ENCODE data around the gene C4orf17. TPM values are rescaled to one million over a fixed set of nuclear protein-coding genes. Genes with fewer than 3 reads are reported as not detected.

C4orf17 gene
- total RNA-seq, 4 donors from 2014 or later = not detected

DNA sequence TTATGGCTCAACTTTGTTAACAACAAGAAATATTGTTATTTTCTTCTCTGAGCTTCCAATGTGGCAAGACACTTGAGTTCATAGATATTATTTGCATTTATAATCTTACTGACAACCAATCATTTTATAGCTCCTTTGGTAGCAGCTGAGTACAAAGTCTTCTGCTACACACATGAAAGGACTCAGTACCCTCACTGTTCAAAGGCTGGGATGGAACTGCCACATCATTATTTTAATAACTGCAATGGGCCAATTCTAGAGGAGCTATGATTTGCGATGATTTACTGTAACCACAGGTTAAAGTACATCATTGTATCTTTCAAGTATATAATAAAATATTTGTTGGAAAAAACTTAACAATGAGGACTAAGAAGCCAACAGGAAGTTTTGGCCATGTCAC lies 74.7 kb downstream of the C4orf17 start:
- DNase-seq (ENCODE audit: low spot score in 2 of 2) = no peak
- TF ChIP-seq POLR2A (IDR thresholded peaks at IDR 0.05) = no peak
- TF ChIP-seq, protein P1, sequence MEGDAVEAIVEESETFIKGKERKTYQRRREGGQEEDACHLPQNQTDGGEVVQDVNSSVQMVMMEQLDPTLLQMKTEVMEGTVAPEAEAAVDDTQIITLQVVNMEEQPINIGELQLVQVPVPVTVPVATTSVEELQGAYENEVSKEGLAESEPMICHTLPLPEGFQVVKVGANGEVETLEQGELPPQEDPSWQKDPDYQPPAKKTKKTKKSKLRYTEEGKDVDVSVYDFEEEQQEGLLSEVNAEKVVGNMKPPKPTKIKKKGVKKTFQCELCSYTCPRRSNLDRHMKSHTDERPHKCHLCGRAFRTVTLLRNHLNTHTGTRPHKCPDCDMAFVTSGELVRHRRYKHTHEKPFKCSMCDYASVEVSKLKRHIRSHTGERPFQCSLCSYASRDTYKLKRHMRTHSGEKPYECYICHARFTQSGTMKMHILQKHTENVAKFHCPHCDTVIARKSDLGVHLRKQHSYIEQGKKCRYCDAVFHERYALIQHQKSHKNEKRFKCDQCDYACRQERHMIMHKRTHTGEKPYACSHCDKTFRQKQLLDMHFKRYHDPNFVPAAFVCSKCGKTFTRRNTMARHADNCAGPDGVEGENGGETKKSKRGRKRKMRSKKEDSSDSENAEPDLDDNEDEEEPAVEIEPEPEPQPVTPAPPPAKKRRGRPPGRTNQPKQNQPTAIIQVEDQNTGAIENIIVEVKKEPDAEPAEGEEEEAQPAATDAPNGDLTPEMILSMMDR (IDR thresholded peaks at IDR 0.05) = no peak
- 95 to 97% methylated on average over 1 of the region's 1 CpG for WGBS, 2 donors
- no peak overlapping the region for H3K4me3 ChIP-seq (ENCODE audit: low read depth, poor library complexity, severe bottlenecking)
- intact Hi-C loops (cut with DNase I; ENCODE audit: low total_unique reads) = no loop called here

DNA sequence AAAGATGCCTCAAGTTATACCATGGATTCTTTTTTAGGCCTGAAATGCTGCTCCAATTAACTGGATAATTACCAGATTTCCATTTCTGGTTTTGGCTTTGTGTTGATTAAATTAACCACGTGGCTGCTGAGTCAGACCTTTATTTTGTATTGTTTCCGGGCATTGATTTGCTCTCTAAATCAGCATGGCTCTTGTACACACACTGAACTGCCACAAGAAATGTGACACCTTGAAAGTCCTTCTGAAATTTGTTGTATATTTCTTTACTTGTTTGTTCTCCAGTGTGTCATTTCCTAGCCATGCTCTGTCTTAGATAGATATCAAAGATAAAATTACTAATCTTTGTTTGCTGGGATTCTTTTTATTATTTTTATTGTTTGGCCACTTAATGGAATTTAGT lies 75.5 kb downstream of the C4orf17 start:
- TF ChIP-seq, protein P1 (IDR thresholded peaks at IDR 0.05) = no peak
- no peak for TF ChIP-seq POLR2A (IDR thresholded peaks at IDR 0.05)
- WGBS, 2 donors = 16 to 41% methylated on average over 2 of the region's 2 CpGs
- no peak for DNase-seq (ENCODE audit: low spot score in 2 of 2)
- no peak overlapping the region for H3K4me3 ChIP-seq (ENCODE audit: low read depth, poor library complexity, severe bottlenecking)
- intact Hi-C loops (cut with DNase I; ENCODE audit: low total_unique reads) = no loop called here

DNA sequence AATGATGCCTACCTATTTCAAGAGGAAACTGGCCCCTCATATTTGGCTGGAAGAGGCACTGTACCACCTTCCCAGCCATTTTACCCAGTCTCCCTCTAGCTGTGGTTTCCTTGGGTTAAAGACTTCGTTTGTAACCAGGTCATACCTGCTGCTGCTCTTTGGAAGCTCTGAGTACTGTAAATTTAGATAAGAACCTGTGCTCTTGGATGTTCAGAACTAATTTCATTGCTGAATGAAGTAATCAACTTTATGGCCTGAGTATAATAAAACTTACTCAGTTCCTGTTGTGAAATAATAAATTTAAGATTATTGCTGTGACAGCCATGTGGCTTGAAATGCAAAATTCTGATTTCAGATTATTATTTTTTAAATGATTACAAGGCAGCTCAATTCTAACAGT lies 76.0 kb downstream of the C4orf17 start:
- TF ChIP-seq, protein P1 (IDR thresholded peaks at IDR 0.05) = no peak
- no peak for TF ChIP-seq POLR2A (IDR thresholded peaks at IDR 0.05)
- DNase-seq (ENCODE audit: low spot score in 2 of 2) = no peak
- 32% methylated on average over 1 of the region's 1 CpG for WGBS, 2 donors
- intact Hi-C loops (cut with DNase I; ENCODE audit: low total_unique reads) = no loop called here
- no peak overlapping the region for H3K4me3 ChIP-seq (ENCODE audit: low read depth, poor library complexity, severe bottlenecking)

DNA sequence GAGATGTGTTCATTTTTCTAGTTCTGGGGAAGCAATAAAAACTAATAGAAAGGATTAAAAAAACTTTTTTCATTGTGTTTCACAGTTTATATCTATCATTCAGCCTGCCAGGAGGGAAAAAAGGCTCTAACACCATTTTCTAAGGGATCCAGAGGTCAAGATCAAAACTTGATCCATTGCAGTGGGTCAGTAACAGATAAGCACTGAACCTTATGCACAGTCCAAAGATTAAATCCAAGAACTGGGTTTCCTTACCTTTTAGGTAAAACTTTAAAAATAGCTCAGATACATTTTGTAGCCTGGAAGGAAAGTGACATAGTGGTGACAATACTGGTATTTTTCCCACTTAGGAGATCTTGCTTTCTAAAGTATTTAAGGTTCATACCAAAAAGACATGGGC lies 76.5 kb downstream of the C4orf17 start:
- intact Hi-C loops (cut with DNase I; ENCODE audit: low total_unique reads) = no loop called here
- no peak for DNase-seq (ENCODE audit: low spot score in 2 of 2)
- no peak overlapping the region for H3K4me3 ChIP-seq (ENCODE audit: low read depth, poor library complexity, severe bottlenecking)
- TF ChIP-seq, protein P1 (IDR thresholded peaks at IDR 0.05) = no peak
- TF ChIP-seq POLR2A (IDR thresholded peaks at IDR 0.05) = no peak

DNA sequence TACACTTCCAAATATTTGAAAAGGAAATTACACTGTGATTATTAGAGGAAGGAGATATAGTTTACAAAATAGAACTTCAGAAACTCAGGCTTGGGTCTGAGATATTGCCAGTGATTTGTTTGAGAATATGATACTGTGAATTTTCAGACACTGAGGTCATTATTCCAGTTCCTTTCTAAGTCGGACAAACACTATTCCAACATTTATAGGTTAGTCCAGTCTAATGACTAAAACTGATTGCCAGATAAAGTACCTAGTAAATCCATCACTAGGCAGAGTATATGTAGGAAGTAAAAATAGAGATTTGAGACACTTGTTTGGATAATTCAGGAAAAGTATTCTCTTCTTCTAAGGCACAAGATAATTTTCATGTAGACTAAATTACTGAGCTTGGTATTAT lies 77.0 kb downstream of the C4orf17 start:
- no peak for TF ChIP-seq POLR2A (IDR thresholded peaks at IDR 0.05)
- TF ChIP-seq, protein P1 (IDR thresholded peaks at IDR 0.05) = no peak
- WGBS, 2 donors = 75 to 83% methylated on average over 1 of the region's 1 CpG
- DNase-seq (ENCODE audit: low spot score in 2 of 2) = no peak
- no peak overlapping the region for H3K4me3 ChIP-seq (ENCODE audit: low read depth, poor library complexity, severe bottlenecking)
- intact Hi-C loops (cut with DNase I; ENCODE audit: low total_unique reads) = no loop called here

DNA sequence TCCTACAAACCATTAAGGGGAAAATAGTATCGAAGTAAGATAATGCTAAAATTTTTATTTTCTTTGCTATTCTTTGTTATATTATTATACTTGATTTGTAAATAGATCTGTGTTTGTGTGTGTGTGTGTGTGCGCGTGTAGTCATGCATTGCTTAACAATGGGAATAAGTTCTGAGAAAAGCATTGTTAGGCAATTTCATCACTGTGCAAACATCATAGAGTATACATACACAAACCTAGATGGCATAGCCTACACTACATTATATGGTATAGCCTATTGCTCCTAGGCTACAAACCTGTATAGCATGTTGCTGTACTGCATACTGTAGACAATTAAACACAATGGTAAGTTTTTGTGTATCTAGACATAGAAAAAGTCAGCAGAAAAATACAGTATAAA lies 80.9 kb downstream of the C4orf17 start:
- WGBS, 2 donors = 88 to 93% methylated on average over 3 of the region's 3 CpGs
- no peak overlapping the region for H3K4me3 ChIP-seq (ENCODE audit: low read depth, poor library complexity, severe bottlenecking)
- intact Hi-C loops (cut with DNase I; ENCODE audit: low total_unique reads) = no loop called here
- no peak for TF ChIP-seq POLR2A (IDR thresholded peaks at IDR 0.05)
- TF ChIP-seq, protein P1 (IDR thresholded peaks at IDR 0.05) = no peak
- no peak for DNase-seq (ENCODE audit: low spot score in 2 of 2)
